CD4-positive, alpha-beta T cell (primary cell): ENCODE results near the gene TLR4. TPM values are rescaled to one million over a fixed set of nuclear protein-coding genes. Genes with fewer than 3 reads are reported as not detected.

Source experiments
- ATAC-seq: fragments of 200-7000 bp; cut with Tn5 transposase; one replicate; pipeline ENCODE4 v1.10.0; 2022; ENCODE audit warnings: mild to moderate bottlenecking; ENCODE audit not compliant: poor library complexity
- CTCF ChIA-PET: fragments of 350-600 bp; sonication (Branson Sonifier 250); formaldehyde crosslinking; loops from one replicate; lab custom pipeline; 2021; ENCODE audit warnings: antibody characterized with exemption, inconsistent platforms; lab: Charles Lee
- POLR2A ChIA-PET: fragments of 350-600 bp; sonication (Branson Sonifier 250); formaldehyde crosslinking; loops from one replicate; lab custom pipeline; 2021; ENCODE audit warnings: antibody characterized with exemption, inconsistent platforms; lab: Charles Lee
- DNase-seq, 14 experiments: peaks; one replicate each; pipeline ENCODE4 v3.0.0-alpha.2; 2013 to 2020; ENCODE audit warnings: mixed read lengths in 2 of 14
- H3K27ac ChIP-seq, 2 donors: one replicate each; pipeline versions ENCODE4 v1.5.1 to v1.7.0; 2013; ENCODE audit warnings: low read length in 2 of 2, low read depth in 1 of 2, mild to moderate bottlenecking in 1 of 2
- H3K27me3 ChIP-seq, 2 experiments: 1 replicate in 1 of 2; 2 replicates in 1 of 2; pipeline versions ENCODE4 v1.6.1 to v1.7.0; 2013; ENCODE audit warnings: low read length in 2 of 2, control low read depth in 1 of 2, mild to moderate bottlenecking in 1 of 2, moderate library complexity in 1 of 2; ENCODE audit not compliant: insufficient read depth in 2 of 2, control insufficient read depth in 1 of 2
- H3K36me3 ChIP-seq: one replicate; pipeline ENCODE4 v1.6.1; 2013; ENCODE audit warnings: low read length, control low read depth; ENCODE audit not compliant: insufficient read depth
- H3K4me1 ChIP-seq: one replicate; pipeline ENCODE4 v1.6.1; 2013; ENCODE audit warnings: low read length, control low read depth; ENCODE audit not compliant: insufficient read depth
- H3K4me3 ChIP-seq: one replicate; pipeline ENCODE4 v1.5.1; 2013; ENCODE audit warnings: mild to moderate bottlenecking, low read length, moderate library complexity
- H3K9me3 ChIP-seq, 2 experiments: 1 replicate in 1 of 2; 2 replicates in 1 of 2; pipeline versions ENCODE4 v1.6.1 to v1.7.0; 2013; ENCODE audit warnings: low read length in 2 of 2, mild to moderate bottlenecking in 2 of 2, control low read depth in 1 of 2, moderate library complexity in 1 of 2; ENCODE audit not compliant: control insufficient read depth in 1 of 2, insufficient read depth in 1 of 2
- H3K27ac Mint-ChIP-seq: one replicate; pipeline ENCODE4 v1.8.0; 2020; ENCODE audit warnings: mixed read lengths
- H3K27me3 Mint-ChIP-seq: one replicate; pipeline ENCODE4 v1.8.0; 2021; ENCODE audit warnings: mixed read lengths
- H3K36me3 Mint-ChIP-seq: one replicate; pipeline ENCODE4 v1.8.0; 2021; ENCODE audit warnings: low read depth, mixed read lengths
- H3K4me1 Mint-ChIP-seq: one replicate; pipeline ENCODE4 v1.8.0; 2021; ENCODE audit warnings: low read depth, mixed read lengths
- H3K4me3 Mint-ChIP-seq: one replicate; pipeline ENCODE4 v1.8.0; 2020; ENCODE audit warnings: mild to moderate bottlenecking, mixed read lengths
- H3K9me3 Mint-ChIP-seq: one replicate; pipeline ENCODE4 v1.8.0; 2020; ENCODE audit warnings: mixed read lengths
- intact Hi-C, 2 experiments: fragments of 100-400 bp; cut with DNase I in 1 of 2; cut with micrococcal nuclease in 1 of 2; formaldehyde crosslinking; loops; one replicate each; pipeline versions ENCODE4 v1.15.1 to v1.9.0; 2023 to 2025; cut with DNase I, micrococcal nuclease
- total RNA-seq, 174 experiments: library from RNA in 2 of 174; stranded (reverse) in 2 of 174; gene quantifications; one replicate each; pipeline ENCODE4 v1.2.3 and lab custom pipeline; 2021 to 2026
- TF ChIP-seq, protein P1 (sequence below): fragments of 200-600 bp; IDR thresholded peaks from one replicate; pipeline ENCODE4 v1.8.0; 2022; ENCODE audit warnings: antibody characterized with exemption, mild to moderate bottlenecking

The TLR4 gene
- total RNA-seq, 2 experiments from 2014 or later, result 0.34 to 0.44 TPM

- Mint-ChIP-seq H3K4me1 (no peaks in the 10 kb centered on the region), H3K9me3 (no peaks in the 10 kb centered on the region), H3K27ac (no peak overlapping the region), H3K4me3 (no peak overlapping the region), H3K36me3 (no peaks in the 10 kb centered on the region), H3K27me3 (no peaks in the 10 kb centered on the region)
- Histone ChIP-seq H3K27me3 (no peaks in the 10 kb centered on the region), H3K4me1 (no peaks in the 10 kb centered on the region), H3K9me3 (peaks cover 0 to 5% of the 10 kb centered on the region in 2 experiments), H3K36me3 (no peaks in the 10 kb centered on the region), H3K4me3 (no peak overlapping the region), H3K27ac (no peak overlapping the region)
- ChIA-PET CTCF (no interaction called here), POLR2A (no interaction called here)
- intact Hi-C loops, result no loop called here
- TF ChIP-seq, protein P1, sequence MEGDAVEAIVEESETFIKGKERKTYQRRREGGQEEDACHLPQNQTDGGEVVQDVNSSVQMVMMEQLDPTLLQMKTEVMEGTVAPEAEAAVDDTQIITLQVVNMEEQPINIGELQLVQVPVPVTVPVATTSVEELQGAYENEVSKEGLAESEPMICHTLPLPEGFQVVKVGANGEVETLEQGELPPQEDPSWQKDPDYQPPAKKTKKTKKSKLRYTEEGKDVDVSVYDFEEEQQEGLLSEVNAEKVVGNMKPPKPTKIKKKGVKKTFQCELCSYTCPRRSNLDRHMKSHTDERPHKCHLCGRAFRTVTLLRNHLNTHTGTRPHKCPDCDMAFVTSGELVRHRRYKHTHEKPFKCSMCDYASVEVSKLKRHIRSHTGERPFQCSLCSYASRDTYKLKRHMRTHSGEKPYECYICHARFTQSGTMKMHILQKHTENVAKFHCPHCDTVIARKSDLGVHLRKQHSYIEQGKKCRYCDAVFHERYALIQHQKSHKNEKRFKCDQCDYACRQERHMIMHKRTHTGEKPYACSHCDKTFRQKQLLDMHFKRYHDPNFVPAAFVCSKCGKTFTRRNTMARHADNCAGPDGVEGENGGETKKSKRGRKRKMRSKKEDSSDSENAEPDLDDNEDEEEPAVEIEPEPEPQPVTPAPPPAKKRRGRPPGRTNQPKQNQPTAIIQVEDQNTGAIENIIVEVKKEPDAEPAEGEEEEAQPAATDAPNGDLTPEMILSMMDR, result no peak
- DNase-seq, result no peak
- no peak for ATAC-seq
Observed at GRCh38 chr9:117687532-117687931, 16.7 kb upstream of the TLR4 start.

DNA sequence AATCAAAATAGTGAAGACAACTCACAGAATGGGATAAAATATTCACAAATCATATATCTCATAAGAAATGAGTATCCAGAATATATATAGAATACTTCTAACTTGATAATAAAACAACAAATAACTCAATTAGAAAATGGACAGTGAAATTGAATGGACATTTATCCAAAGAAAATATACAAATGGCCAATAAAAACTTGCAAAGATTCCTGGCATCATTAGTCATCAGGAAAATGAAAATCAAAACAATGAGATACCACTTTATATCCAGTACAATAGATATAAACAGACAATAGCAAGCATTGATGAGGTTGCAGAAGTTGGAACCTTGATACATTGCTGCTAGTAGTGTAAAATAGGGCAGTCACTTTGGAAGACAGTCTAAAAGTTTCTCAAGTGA, 12.8 kb upstream of the TLR4 start:
- Mint-ChIP-seq H3K36me3 (no peaks in the 10 kb centered on the region), H3K27me3 (no peaks in the 10 kb centered on the region), H3K4me3 (no peak overlapping the region), H3K9me3 (no peaks in the 10 kb centered on the region), H3K4me1 (no peaks in the 10 kb centered on the region), H3K27ac (no peak overlapping the region)
- Histone ChIP-seq H3K4me3 (no peak overlapping the region), H3K9me3 (peaks cover 0 to 5% of the 10 kb centered on the region in 2 experiments), H3K36me3 (no peaks in the 10 kb centered on the region), H3K27ac (no peak overlapping the region), H3K27me3 (no peaks in the 10 kb centered on the region), H3K4me1 (no peaks in the 10 kb centered on the region)
- CTCF ChIA-PET, result no interaction called here
- DNase-seq (no peak), ATAC-seq (no peak)
- POLR2A ChIA-PET, result no interaction called here
- intact Hi-C loops, result no loop called here
- TF ChIP-seq, protein P1, result no peak

DNA sequence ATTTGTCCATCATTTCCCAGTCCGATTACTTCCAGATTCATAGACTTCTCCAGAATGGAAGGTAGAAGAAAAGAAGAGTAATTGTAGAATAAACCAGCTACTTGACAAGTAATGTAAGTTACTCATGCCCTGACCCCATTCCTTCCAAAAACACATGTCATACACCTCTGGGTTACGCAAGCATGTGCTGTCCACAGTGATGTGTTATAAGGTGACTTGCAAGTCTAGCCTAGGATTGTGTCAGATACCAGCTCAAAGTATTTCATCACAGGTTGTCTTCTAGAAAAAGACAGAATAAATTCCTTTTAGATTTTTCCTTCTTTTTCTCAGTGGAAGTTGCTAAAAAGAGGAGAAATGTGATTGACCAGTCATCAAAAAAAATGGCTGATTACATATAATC, 8.0 kb upstream of the TLR4 start:
- Mint-ChIP-seq H3K27ac (no peak overlapping the region), H3K4me1 (no peaks in the 10 kb centered on the region), H3K9me3 (no peaks in the 10 kb centered on the region), H3K27me3 (no peaks in the 10 kb centered on the region), H3K36me3 (no peaks in the 10 kb centered on the region), H3K4me3 (no peak overlapping the region)
- H3K27ac ChIP-seq, result no peak overlapping the region
- intact Hi-C loops, result loop anchor here in 1 of 2 experiments (2.0 kb wide), 1 partner anchor 45 kb away; no protein-coding TSS in a partner anchor
- no peak for ATAC-seq
- ChIA-PET CTCF (no interaction called here), POLR2A (no interaction called here)
- H3K36me3 ChIP-seq, result no peaks in the 10 kb centered on the region
- H3K4me1 ChIP-seq, result no peaks in the 10 kb centered on the region
- peak in 2 of 14 experiments; percentile 42 to 57 for DNase-seq
- TF ChIP-seq, protein P1, result no peak
- no peaks in the 10 kb centered on the region for H3K27me3 ChIP-seq
- H3K4me3 ChIP-seq, result no peak overlapping the region
- no peaks in the 10 kb centered on the region for H3K9me3 ChIP-seq
